ENCODE data around the gene TKTL1.

TKTL1 gene

DNA sequence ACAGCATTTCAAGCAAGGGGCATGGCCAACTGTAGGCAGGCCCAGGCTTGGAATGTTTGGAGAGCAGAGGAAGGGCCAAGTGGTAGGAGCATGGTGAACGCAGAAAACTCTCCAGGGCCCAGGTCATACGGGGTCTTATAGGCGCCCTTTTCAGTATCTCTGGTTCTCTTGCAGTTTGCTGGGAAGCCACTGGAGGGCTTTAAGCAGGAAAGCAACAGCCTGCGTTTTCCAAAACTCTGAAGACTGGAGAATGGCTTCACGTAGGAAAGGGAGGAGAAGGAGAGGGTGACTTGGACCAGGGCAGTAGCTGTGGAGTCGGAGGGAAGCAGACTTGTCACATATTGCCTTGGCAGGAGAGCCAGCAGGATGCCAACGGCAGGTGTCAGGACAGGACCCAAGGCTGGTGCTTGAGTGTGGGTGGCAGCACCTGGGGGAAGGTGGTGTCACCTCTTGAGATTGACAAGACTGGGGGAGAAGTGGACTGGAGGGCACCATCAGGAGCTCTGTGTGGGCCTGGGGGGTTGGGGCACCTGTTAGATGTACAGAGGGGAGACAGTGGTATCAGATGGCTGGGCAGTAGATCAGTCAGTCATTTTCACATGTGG, 21.9 kb downstream of the TKTL1 start:
- H4K20me1 ChIP-seq (ENCODE audit: control insufficient read depth, insufficient read depth, low read depth, low read length) = no peaks in the 10 kb centered on the region
- no peaks in the 10 kb centered on the region for H3K79me2 ChIP-seq (ENCODE audit: control insufficient read depth, low read length)

DNA sequence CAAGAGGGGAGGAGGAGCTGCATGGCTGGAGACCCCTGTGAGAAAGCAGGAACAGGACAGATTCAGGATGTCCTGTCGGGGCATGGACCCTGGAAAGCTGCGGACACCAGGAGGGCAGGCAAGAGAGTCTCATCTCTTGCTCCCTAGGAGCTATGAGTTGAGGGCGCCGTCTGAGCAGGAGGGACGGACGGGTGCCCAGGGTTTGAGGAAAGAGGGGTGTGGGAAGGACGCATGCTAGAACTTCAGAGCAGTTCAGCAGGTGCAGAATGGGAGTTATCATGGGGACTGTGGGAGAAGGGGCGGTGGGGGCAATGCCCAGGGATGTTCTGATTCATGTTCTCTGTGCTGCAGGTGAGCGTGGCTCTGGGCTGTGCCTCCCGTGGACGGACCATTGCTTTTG, 24.8 kb downstream of the TKTL1 start:
- peaks cover 2% of the 10 kb centered on the region for H3K27me3 ChIP-seq (ENCODE audit: control insufficient read depth, low read length)
- H3K4me2 ChIP-seq (ENCODE audit: low read length) = peak overlapping the region; percentile 59; the same call in 1 of the 2 replicates
- H3K9me2 ChIP-seq (replicated peaks; ENCODE audit: control insufficient read depth, low read length) = no peaks in the 10 kb centered on the region
- H3F3A ChIP-seq (ENCODE audit: control insufficient read depth, insufficient read depth) = no peaks in the 10 kb centered on the region
- H3K36me3 ChIP-seq (ENCODE audit: control insufficient read depth, low read length) = no peaks in the 10 kb centered on the region
- peaks cover 40% of the 10 kb centered on the region for H3K4me1 ChIP-seq (ENCODE audit: control insufficient read depth, low read length)
- H3K27ac ChIP-seq (ENCODE audit: low read depth, low read length) = no peak overlapping the region
- H3K9me3 ChIP-seq (ENCODE audit: control insufficient read depth, insufficient read depth, low read length) = no peaks in the 10 kb centered on the region
- H3K79me2 ChIP-seq (ENCODE audit: control insufficient read depth, low read length) = no peaks in the 10 kb centered on the region
- H3K4me3 ChIP-seq (ENCODE audit: low read length) = no peak overlapping the region
- no peak for TF ChIP-seq EZH2phosphoT487 (IDR thresholded peaks at IDR 0.05; ENCODE audit: borderline replicate concordance, low read length)
- TF ChIP-seq, protein P1, sequence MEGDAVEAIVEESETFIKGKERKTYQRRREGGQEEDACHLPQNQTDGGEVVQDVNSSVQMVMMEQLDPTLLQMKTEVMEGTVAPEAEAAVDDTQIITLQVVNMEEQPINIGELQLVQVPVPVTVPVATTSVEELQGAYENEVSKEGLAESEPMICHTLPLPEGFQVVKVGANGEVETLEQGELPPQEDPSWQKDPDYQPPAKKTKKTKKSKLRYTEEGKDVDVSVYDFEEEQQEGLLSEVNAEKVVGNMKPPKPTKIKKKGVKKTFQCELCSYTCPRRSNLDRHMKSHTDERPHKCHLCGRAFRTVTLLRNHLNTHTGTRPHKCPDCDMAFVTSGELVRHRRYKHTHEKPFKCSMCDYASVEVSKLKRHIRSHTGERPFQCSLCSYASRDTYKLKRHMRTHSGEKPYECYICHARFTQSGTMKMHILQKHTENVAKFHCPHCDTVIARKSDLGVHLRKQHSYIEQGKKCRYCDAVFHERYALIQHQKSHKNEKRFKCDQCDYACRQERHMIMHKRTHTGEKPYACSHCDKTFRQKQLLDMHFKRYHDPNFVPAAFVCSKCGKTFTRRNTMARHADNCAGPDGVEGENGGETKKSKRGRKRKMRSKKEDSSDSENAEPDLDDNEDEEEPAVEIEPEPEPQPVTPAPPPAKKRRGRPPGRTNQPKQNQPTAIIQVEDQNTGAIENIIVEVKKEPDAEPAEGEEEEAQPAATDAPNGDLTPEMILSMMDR (IDR thresholded peaks at IDR 0.05; ENCODE audit: low read depth, low read length, poor library complexity, severe bottlenecking) = no peak
- H4K20me1 ChIP-seq (ENCODE audit: control insufficient read depth, insufficient read depth, low read depth, low read length) = no peaks in the 10 kb centered on the region

More for the DNA sequence above, 21.9 kb downstream of the TKTL1 start:
- Histone ChIP-seq H3K36me3 (ENCODE audit: control insufficient read depth, low read length) (no peaks in the 10 kb centered on the region), H3K9me2 (replicated peaks; ENCODE audit: control insufficient read depth, low read length) (no peaks in the 10 kb centered on the region), H3K9me3 (ENCODE audit: control insufficient read depth, insufficient read depth, low read length) (no peaks in the 10 kb centered on the region), H3K27me3 (ENCODE audit: control insufficient read depth, low read length) (no peaks in the 10 kb centered on the region; the same call in 1 of the 2 replicates), H3K4me1 (ENCODE audit: control insufficient read depth, low read length) (peaks cover 31% of the 10 kb centered on the region), H3F3A (ENCODE audit: control insufficient read depth, insufficient read depth) (no peaks in the 10 kb centered on the region), H3K4me2 (ENCODE audit: low read length) (no peak overlapping the region), H3K4me3 (ENCODE audit: low read length) (no peak overlapping the region), H3K27ac (ENCODE audit: low read depth, low read length) (no peak overlapping the region)
- TF ChIP-seq, protein P1 (IDR thresholded peaks at IDR 0.05; ENCODE audit: low read depth, low read length, poor library complexity, severe bottlenecking) = peak; percentile 51
- TF ChIP-seq EZH2phosphoT487 (IDR thresholded peaks at IDR 0.05; ENCODE audit: borderline replicate concordance, low read length) = no peak

DNA sequence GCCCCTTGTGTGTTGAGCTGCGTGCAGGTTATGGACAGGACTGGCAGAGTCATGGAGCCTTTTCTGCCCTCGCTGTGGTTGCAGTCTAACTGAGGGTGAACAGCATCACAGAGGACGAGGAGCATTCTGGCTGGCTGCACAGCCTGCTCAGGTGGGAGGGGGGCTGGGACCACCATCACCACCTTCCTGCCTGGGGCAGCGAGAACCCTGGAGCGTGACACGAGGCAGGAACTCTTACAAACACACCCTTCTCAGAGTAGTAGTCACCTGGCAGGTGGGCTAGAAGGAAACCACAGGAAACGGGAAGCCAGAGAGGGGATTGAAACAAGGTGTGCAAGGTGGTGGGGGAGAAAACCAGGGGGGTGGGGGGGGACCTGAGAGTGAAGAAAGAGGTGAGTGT, 25.6 kb downstream of the TKTL1 start:
- Histone ChIP-seq H4K20me1 (ENCODE audit: control insufficient read depth, insufficient read depth, low read depth, low read length) (no peaks in the 10 kb centered on the region), H3K79me2 (ENCODE audit: control insufficient read depth, low read length) (no peaks in the 10 kb centered on the region), H3K4me3 (ENCODE audit: low read length) (peak overlapping the region; percentile 24; the same call in 1 of the 2 replicates), H3K4me2 (ENCODE audit: low read length) (peak overlapping the region; percentile 59), H3K27me3 (ENCODE audit: control insufficient read depth, low read length) (peaks cover 3% of the 10 kb centered on the region), H3F3A (ENCODE audit: control insufficient read depth, insufficient read depth) (no peaks in the 10 kb centered on the region), H3K9me2 (replicated peaks; ENCODE audit: control insufficient read depth, low read length) (no peaks in the 10 kb centered on the region), H3K9me3 (ENCODE audit: control insufficient read depth, insufficient read depth, low read length) (no peaks in the 10 kb centered on the region), H3K27ac (ENCODE audit: low read depth, low read length) (no peak overlapping the region), H3K4me1 (ENCODE audit: control insufficient read depth, low read length) (peaks cover 36% of the 10 kb centered on the region), H3K36me3 (ENCODE audit: control insufficient read depth, low read length) (no peaks in the 10 kb centered on the region)
- no peak for TF ChIP-seq EZH2phosphoT487 (IDR thresholded peaks at IDR 0.05; ENCODE audit: borderline replicate concordance, low read length)
- TF ChIP-seq, protein P1 (IDR thresholded peaks at IDR 0.05; ENCODE audit: low read depth, low read length, poor library complexity, severe bottlenecking) = no peak

Data from DOHH2 (cell line).